AG04450 (cell line): ENCODE data around the gene SORBS2. TPM values are rescaled to one million over a fixed set of nuclear protein-coding genes. Genes with fewer than 3 reads are reported as not detected.

ENCODE experiments used
- CTCF ChIA-PET: fragments of 300-600, 350-600 bp; formaldehyde crosslinking; extraction: SDS; loops from one replicate; lab custom pipeline; 2022; ENCODE audit warnings: antibody characterized with exemption, inconsistent platforms; lab: Charles Lee
- POLR2A ChIA-PET: fragments of 350-600 bp; formaldehyde crosslinking; extraction: SDS; loops from one replicate; lab custom pipeline; 2021; ENCODE audit warnings: antibody characterized with exemption, inconsistent platforms; lab: Yijun Ruan, JAX
- DNase-seq: peaks from one replicate; pipeline ENCODE4 v3.0.0-alpha.2; 2011; ENCODE audit warnings: low read depth, low spot score
- H3K27ac ChIP-seq: one replicate; pipeline ENCODE4 v1.5.1; 2012; ENCODE audit warnings: low read depth, low read length, control low read depth
- H3K27me3 ChIP-seq: one replicate; pipeline ENCODE4 v1.6.0; 2012; ENCODE audit warnings: low read length; ENCODE audit not compliant: control insufficient read depth, insufficient read depth
- H3K4me3 ChIP-seq: 2 replicates; pipeline ENCODE4 v1.5.1; 2011; ENCODE audit warnings: mild to moderate bottlenecking, low read depth, low read length, control low read depth
- H3K9me3 ChIP-seq: 2 replicates; pipeline ENCODE4 v1.5.1; 2012; ENCODE audit warnings: low read length; ENCODE audit not compliant: control insufficient read depth, insufficient read depth
- CTCF ChIP-seq: IDR thresholded peaks from 2 replicates; pipeline ENCODE4 v1.5.1; 2011; ENCODE audit warnings: low read depth, low read length, control low read depth, inconsistent platforms
- polyA plus RNA-seq: library from polyadenylated mRNA; depleted of rRNA; stranded (reverse); fragments of >200 nt; gene quantifications from 2 replicates; pipeline ENCODE4 v1.2.3, GENCODE V29; 2011

Gene SORBS2
- polyA plus RNA-seq, 1 experiment, result not detected

GRCh38 chr4:185809121-185809520 lies 2.9 kb downstream of the SORBS2 start:
- no peak for DNase-seq
- H3K4me3 ChIP-seq, result no peak overlapping the region
- POLR2A ChIA-PET, result no interaction called here
- no peaks in the 10 kb centered on the region for H3K9me3 ChIP-seq
- CTCF ChIA-PET, result no interaction called here
- TF ChIP-seq CTCF, result no peak
- peaks cover 16% of the 10 kb centered on the region for H3K27me3 ChIP-seq
- H3K27ac ChIP-seq, result no peak overlapping the region

DNA sequence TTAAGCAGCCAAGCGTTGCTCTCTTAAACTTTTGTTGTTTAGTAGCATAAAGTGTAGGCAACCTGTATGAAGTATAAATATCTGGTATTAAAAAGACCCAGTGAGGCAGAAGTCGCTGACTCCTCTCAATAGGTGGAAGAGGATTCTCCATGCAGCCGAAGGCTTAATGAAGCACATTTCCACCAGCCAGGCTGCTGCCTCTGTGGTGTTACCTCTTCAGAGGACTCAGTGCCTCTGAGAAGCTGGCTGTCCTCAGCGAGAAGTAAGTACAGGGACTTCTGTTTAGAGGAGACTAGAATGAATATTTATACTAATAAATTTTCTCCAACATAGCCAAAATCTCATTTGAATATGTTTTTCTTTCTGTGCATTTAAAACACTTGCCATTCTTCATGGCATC lies 6.0 kb downstream of the SORBS2 start:
- no peak for TF ChIP-seq CTCF
- Histone ChIP-seq H3K9me3 (no peaks in the 10 kb centered on the region), H3K27me3 (peaks cover 5% of the 10 kb centered on the region), H3K27ac (no peak overlapping the region), H3K4me3 (no peak overlapping the region)
- POLR2A ChIA-PET, result no interaction called here
- CTCF ChIA-PET, result no interaction called here
- DNase-seq, result no peak

GRCh38 chr4:185805262-185805802 lies 6.7 kb downstream of the SORBS2 start:
- POLR2A ChIA-PET, result no interaction called here
- CTCF ChIA-PET, result no interaction called here
- TF ChIP-seq CTCF, result no peak
- no peaks in the 10 kb centered on the region for H3K27me3 ChIP-seq
- H3K27ac ChIP-seq, result no peak overlapping the region
- no peaks in the 10 kb centered on the region for H3K9me3 ChIP-seq
- no peak for DNase-seq
- no peak overlapping the region for H3K4me3 ChIP-seq

DNA sequence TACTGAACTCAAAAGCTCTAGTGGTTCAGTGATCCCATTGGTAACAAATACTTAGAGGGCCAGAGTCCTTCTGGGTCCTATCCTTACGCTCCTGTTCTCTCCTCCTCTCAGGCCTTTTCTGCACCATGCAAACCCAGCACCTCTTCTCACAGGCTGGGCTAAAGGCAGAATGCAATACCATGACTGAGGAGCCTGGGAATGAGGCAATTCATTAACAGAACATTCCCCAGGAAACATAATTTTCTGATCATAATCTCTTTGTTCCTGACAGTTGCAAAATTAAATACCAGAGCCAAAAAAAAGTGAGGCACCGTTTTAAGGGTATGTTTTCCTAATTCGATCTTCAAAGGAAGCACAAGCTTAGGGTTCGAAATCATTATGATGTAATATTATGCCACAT lies 9.0 kb downstream of the SORBS2 start:
- POLR2A ChIA-PET, result no interaction called here
- no peak for TF ChIP-seq CTCF
- Histone ChIP-seq H3K9me3 (no peaks in the 10 kb centered on the region), H3K27me3 (no peaks in the 10 kb centered on the region), H3K4me3 (no peak overlapping the region), H3K27ac (no peak overlapping the region)
- CTCF ChIA-PET, result no interaction called here
- DNase-seq, result no peak

- Histone ChIP-seq H3K27me3 (peaks cover 3% of the 10 kb centered on the region), H3K4me3 (no peak overlapping the region), H3K27ac (no peak overlapping the region), H3K9me3 (no peaks in the 10 kb centered on the region; the same call in 1 of the 2 replicates)
- ChIA-PET CTCF (no interaction called here), POLR2A (no interaction called here)
- TF ChIP-seq CTCF, result no peak
- DNase-seq, result no peak
Measured at GRCh38 chr4:185801471-185801870, 10.5 kb downstream of the SORBS2 start.
